Daoy (cell line): ENCODE measurements around the gene AUH. TPM values are rescaled to one million over a fixed set of nuclear protein-coding genes. Genes with fewer than 3 reads are reported as not detected.

Source experiments
- DNase-seq: peaks from one replicate; pipeline ENCODE4 v3.0.0-alpha.2; 2015; ENCODE audit warnings: low read depth
- total RNA-seq: library from RNA; depleted of rRNA; stranded (reverse); fragments of >200 nt; shearing (Covaris generic); gene quantifications from 2 replicates; pipeline ENCODE4 v1.2.3, GENCODE V29; 2014

The AUH gene
- total RNA-seq, 1 experiment from 2014 or later: 21.4 TPM

GRCh38 chr9:91247278-91247677 is 114.4 kb downstream of the AUH start:
- DNase-seq: no peak

GRCh38 chr9:91246846-91247245 is 114.9 kb downstream of the AUH start:
- DNase-seq: no peak

- peak; percentile 82 for DNase-seq
Measured at GRCh38 chr9:91245431-91246313, 116.0 kb downstream of the AUH start.

DNA sequence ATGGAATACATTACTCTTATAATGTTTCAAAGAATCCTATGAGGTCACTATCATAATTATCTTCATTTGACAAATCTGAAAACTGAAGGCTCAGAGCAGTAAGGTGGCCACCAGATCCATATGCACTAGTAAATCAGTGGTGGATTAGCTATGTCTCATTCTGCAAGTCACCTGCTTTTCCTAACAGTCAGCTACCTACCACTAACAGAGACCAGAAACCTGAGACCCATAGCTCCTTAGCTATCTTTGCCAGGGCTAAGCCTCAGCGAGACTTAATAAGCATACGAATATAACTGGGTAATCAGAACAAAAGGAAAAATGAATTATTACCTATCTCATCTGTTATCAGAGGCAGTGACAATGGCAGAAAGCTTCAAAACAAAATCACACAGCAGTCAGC is 118.7 kb downstream of the AUH start:
- DNase-seq: no peak

DNA sequence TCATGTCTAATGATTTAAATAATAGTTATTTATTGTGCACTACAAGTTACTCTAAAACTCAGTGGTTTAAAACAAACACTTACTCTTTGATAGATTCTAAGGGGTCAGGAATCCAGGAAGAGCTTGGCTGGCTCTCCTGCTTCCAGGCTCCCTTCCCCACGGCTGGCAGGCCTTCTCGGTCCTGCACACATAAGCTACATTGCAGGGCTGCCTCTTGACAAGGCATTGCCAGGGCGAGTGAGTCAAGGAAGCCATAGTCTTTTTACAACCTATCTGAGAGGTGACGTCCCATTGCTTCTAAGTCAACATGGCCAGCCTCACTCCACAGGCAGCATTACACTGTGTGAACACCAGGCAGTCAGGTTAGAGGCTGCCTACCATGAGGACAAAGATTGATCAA is 119.8 kb downstream of the AUH start:
- DNase-seq: no peak

- no peak for DNase-seq
Measured at GRCh38 chr9:91240596-91241165, 121.0 kb downstream of the AUH start.

DNA sequence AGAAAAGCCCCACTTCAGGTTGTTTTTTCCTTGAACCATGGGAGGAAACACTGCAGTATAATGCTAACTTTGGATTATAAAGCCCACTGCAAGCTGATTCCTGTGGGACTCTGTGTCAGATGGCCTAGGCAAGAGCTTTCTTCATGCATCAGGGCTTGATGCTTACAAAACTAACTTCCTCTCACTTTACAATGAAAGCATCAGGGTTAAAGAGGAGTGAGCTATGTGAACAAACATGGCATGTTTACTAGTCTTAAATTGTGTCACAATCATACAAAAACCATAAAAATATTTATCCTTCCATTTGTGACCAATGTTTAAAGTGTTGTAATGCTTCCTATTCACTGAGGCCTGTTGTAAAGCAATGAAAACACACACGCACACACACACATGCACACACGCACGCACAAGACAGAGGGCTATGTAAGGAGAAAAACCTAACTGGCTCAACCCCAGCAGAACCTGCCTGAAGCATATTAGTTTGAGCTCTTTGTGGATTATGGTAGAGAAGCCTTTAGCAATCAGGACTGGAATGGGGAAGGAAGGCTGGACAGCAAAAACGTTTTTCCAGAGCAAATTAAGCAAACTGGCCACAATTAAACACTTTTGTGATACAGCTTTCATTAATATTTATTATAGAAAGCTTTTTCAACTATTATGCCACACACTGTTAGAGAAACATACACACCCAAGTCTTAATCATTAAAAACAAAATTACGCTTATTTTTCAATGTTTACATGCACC is 122.2 kb downstream of the AUH start:
- no peak for DNase-seq

DNA sequence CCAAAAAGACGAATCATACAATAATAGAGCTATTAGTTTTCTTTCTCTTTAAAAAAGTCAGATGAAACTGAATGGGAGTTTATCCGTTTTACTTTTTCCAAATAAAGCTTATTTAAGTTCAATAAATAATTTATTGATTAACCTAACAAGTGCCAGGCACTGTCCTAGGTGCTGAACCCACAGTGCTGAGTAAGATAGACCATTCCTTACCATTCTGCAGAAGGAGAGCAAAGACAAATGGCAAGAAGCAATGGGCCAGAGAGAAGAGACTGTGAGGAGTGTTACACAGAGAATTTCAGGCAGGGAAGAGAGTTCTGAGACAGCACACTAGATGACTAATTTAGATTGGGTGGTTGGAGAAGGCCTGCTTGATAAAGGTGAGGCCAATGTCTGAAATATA is 127.2 kb downstream of the AUH start:
- no peak for DNase-seq

DNA sequence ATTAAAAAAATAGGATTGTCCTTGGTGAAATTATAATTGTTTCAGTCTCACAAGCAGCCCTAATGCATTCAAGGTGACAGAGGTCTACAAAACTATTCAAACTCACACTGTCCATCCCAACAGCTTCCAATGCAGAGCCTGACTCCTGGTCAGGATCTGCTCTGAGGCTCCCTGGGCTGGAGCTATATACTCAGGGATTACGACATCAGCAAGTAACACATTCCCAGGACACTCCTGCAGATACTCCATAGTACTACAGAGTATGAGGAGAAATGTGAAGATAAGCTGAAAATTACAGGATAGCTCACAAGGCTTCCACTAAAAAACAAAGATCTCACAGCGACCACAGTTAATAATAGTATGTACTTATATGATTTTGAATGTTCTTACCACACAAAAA is 130.1 kb downstream of the AUH start:
- no peak for DNase-seq

- DNase-seq: no peak
Measured at GRCh38 chr9:91223000-91223399, 138.7 kb downstream of the AUH start.

DNA sequence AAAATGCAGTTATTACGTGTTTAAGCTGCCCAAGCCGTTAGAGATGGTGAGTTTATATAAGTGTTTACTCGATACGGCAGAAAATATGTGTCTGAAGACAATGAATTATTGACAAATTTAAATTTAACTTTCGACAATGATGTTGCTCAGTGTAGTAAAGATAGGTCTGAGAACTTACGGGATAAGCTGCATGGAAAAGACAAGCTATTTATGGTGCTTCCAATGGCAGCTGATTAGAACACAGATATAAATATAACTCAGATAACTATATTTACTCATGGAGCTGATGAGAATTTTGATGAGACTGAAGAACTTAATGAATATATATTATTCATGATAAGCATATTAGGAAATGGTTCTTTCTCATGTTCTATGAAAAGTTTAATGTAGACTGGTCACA is 139.3 kb downstream of the AUH start:
- no peak for DNase-seq

DNA sequence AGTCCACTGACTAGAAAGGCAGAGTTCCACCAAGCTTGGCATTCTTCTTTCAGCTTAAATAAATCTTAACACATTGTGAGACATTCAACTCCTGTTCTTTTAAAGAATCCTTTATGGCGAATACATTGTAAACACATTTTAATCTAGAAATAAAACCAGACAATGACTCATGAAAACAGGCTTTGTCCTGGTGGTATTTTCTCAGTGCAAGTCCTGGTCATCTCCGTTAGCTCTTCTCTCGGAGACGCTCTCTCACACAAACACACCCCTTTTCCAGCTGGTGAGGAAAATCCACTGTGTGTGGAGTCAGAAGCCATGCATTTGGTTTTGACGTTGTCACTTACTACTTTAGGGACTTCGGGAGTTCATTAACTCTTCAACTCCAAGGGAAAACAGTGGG is 140.4 kb downstream of the AUH start:
- DNase-seq: no peak

DNA sequence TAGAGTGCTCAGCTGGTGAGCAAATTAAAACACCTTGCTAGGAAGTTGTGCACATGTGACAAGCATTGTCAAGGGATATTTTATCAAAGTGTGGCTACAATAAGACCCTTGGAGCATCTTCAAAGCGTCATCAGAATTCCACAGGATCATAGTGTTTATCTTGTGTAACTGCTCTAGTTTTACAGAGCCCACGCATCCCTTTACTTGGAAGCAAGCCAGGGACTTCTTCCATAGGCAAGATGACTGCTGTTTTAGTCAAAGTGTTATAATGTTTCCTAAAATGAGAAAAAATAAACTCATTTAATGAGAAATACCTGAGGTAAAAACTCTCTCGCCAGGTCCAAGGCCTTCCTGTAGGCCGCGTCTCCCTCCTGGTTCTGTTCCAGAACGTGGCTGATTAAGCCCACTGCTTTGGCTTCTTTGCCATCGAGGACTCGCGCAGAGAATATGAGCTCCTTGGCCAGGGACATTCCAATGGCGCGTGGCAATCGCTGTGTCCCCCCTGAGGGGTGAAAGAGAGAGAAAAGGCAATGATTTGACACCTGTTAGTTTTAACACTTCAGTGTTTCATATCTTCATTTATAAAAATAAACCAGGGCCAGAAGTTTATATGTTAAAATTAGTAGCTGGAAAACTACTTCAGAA is 141.1 kb downstream of the AUH start:
- no peak for DNase-seq

DNA sequence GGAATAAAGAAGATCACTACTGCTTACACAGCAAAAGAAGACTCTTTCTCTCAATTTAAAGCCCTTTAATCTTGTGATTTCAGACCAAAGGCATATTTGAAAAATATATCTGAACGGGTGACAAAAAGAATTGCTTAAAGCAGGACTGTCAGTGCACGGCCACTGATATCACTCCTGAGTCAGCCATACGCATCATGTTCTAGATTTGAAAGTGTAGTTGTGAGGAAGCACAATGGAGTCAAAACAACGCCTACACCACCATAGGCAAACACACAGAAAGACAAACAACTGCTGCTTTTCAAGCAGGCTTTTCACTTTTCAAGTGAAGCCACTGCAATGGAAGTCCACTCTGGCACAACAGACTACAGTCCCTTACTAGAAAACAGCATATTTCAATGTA is 141.7 kb downstream of the AUH start:
- DNase-seq: no peak

DNA sequence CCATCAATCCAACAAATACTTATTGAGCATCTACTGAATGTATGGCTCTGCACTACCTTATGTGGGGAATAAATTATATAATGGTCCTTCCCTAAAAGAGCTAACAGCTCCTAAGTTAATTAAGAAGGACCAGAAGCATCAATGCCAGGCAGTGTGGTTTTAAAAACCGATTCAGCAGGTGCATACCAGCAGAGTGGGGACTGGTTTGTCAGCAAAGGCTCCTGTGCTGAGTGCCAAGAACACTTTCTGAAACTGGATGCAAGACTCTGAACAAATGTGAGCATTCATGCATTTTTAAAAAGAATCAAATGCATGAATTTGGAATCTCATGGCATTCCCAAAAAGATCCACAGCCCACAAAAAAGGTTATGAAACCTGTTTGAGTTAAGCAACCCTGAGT is 142.2 kb downstream of the AUH start:
- DNase-seq: no peak

GRCh38 chr9:91217388-91217787 is 144.3 kb downstream of the AUH start:
- DNase-seq: no peak

DNA sequence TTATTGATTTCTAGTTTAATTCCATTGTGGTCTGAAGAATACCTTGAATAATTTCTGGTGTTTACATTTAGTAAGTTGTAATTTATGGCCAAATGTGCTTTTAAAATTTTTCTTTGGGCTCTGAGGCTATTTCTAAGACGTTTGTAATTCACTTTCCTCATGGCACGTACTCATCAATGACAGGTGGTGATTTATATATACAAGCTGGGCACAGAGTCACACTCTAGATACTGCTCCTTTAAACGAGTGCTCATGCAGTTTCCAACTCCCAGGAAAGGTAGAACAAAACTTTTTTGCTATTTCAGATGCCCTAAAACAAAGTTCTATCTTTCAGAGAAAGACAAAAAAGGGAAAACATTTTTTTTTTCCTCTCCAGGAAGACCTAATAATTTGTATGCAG is 146.9 kb downstream of the AUH start:
- no peak for DNase-seq

DNA sequence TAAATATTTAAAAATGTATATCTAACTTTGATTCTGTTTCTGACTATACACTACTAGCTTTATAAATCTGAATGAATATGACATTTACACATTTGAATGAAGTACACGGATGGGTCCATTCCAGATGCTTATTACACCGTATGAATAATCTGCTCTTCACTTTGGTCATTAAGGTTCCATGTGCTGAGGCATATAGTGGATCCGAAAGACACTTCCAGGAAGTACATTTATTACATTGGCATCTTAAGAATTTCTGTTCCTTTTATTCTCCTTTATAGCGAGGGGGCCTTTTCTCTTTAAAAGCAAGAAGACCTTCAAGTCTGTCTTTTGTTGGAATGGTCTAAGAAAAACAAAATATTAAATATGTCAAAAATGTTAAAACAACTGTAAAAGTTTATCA is 147.6 kb downstream of the AUH start:
- DNase-seq: peak; percentile 34

DNA sequence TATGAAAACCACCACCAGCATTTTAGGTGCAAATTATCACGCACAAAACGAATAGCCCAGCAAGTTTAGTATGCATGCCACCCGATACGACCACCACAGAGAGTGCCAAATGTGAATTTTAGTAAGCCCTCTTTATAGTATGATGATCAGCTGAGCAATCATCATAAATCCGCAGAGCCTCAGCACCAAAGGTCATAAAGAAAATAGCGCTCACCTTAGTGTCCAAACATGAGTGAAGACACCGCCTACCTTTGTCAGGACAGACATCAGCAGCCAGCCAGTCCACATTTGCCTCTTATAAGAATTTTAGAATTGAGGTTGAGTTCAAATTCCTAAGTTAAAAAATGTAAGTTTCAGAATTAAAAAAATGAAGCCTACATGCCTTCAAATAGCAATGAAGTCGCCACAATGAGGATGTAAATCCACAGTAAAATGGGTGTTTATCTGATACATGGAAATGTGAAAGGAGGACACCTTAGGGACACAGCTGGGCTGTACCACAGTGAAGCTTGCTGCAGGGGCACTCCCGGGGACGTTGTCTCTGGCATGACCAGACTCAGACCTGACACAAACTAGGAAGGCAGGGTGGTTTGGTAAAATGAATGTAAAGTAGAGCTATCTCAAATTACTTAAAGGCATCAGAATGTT is 149.0 kb downstream of the AUH start:
- no peak for DNase-seq

DNA sequence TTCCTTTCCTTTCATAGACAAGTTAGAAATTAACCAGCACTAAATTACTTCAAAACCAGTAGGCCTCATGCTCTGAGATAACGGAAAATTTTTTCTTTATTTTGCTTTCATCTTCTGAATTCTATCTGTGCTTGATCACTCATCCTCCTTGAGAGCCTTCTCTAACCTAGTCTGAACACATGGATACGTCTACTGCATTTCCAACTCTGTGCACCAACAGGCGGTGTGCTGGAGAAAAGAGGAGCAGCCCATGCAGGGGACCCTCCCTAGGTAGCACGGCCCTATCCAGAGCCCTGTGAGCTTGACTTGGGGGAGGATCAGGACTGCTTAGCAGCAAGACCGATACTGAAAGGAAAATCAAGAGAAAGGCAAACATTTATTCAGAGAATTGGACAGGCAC is 149.8 kb downstream of the AUH start:
- no peak for DNase-seq

DNA sequence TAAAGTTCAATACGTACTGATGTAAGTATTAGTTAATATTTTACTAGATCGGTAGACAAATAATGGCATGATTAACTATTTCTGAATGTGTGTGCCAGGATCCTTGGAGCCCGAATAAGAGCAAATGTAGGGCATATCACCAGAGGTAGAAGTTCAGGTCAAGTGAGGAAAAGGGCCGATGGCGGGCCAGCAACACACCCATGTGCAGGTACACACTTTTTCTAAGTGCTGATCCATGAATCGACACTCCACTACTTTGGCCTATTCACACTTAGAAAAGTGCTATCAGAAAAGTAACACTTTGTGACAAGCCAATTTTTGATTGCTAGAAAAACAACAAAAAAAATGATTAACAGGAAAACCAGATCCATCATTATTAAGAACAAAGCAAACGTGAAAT is 150.3 kb downstream of the AUH start:
- DNase-seq: no peak

DNA sequence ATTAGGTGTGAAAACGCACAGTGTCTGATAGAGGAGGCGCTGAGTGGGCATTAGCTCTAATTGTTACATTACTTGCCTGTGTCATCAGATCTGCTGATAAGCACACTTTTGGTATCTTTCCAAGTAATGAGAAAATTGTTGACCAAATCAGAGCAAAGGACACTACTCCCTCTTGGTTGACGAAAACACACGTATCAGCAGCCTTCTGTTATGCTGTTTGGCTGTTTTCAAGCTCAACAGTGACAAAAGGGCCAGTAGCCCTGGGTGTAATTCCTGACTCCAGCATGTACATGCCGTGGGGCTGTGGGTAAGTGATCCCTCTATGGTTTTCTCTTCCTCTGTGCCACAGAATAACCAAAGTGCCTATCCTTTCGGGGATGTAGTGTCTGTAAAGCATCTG is 151.4 kb downstream of the AUH start:
- no peak for DNase-seq
